GM19324 (cell line): ENCODE results near the gene OLIG2.

Experiments used
- ATAC-seq: cut with Tn5 transposase; IDR thresholded peaks from one replicate; pipeline ENCODE4 v1.9.1; 2021; ENCODE audit warnings: mild to moderate bottlenecking, moderate library complexity; ENCODE audit not compliant: unreplicated experiment, low FRiP score

The OLIG2 gene

DNA sequence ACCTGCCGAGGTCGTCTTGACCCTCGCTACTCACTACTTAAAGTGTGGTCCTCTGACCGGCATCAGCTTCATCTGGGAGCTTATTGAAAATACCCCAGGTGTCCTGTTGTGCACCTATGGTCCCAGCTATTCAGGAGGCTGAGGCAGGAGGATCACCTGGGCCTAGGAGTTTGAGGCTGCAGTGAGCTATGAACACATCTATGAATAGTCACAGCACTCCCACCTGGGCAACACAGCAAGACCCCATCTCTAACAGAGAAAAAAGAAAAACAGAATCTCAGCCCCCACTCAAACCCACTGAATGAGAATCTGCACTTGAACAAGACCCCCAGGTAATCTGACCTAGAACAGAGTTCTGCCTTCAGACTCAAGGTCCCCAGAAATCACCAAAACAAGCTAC is 35.5 kb downstream of the OLIG2 start:
- no peak for ATAC-seq

- ATAC-seq: no peak
Measured at GRCh38 chr21:33063375-33063883, 37.7 kb downstream of the OLIG2 start.

GRCh38 chr21:33063907-33064622 is 38.3 kb downstream of the OLIG2 start:
- ATAC-seq: no peak

- ATAC-seq: no peak
Measured at GRCh38 chr21:33064623-33065390, 39.1 kb downstream of the OLIG2 start.

DNA sequence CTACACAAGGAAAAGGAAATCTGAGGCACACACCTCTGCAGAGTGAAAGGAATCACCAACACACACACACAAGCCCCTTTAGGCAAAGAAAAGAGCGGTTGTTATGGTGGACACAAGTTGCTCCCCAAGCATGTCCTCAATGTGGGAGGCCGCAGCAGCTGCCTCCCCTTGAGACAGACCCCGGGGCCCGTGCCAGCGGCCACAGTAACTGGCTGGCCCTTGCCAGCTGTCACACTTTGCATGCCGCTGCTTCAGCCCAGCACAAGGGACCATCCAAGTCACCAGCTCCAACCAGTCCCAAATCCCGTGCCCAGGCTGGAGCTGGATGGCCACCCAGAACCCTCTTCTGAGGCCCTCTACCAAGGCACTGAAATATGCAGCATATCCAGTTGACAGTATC is 41.3 kb downstream of the OLIG2 start:
- ATAC-seq: no peak

- no peak for ATAC-seq
Measured at GRCh38 chr21:33067457-33067856, 41.7 kb downstream of the OLIG2 start.

DNA sequence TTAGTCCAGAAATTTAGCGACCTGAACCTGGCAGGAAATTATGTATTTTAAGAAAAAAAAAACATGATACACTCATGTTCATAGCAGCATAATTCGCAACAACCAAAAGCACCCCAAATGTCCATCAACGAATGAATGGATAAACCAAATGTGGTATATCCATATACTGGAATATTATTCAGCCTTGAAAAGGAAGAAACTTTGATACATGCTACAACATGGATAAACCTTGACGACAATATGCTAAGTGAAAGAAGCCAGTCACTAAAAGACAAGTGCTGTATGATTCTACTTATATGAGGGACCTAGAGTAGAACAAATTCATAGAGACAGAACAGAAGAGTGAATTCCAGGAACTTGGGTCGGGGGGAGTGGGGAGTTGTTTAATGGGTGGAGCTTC is 43.5 kb downstream of the OLIG2 start:
- ATAC-seq: no peak

- ATAC-seq: no peak
Measured at GRCh38 chr21:33069645-33069993, 43.9 kb downstream of the OLIG2 start.

GRCh38 chr21:33069994-33070743 is 44.4 kb downstream of the OLIG2 start, which contains the start of gene OLIG1:
OLIG1 (plus strand) TSS chr21:33070141; CDS start chr21:33070247, 106 bp downstream.
- no peak for ATAC-seq

DNA sequence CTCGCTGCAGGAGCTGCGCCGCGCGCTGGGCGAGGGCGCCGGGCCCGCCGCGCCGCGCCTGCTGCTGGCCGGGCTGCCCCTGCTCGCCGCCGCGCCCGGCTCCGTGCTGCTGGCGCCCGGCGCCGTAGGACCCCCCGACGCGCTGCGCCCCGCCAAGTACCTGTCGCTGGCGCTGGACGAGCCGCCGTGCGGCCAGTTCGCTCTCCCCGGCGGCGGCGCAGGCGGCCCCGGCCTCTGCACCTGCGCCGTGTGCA is 44.9 kb downstream of the OLIG2 start:
- ATAC-seq: no peak

DNA sequence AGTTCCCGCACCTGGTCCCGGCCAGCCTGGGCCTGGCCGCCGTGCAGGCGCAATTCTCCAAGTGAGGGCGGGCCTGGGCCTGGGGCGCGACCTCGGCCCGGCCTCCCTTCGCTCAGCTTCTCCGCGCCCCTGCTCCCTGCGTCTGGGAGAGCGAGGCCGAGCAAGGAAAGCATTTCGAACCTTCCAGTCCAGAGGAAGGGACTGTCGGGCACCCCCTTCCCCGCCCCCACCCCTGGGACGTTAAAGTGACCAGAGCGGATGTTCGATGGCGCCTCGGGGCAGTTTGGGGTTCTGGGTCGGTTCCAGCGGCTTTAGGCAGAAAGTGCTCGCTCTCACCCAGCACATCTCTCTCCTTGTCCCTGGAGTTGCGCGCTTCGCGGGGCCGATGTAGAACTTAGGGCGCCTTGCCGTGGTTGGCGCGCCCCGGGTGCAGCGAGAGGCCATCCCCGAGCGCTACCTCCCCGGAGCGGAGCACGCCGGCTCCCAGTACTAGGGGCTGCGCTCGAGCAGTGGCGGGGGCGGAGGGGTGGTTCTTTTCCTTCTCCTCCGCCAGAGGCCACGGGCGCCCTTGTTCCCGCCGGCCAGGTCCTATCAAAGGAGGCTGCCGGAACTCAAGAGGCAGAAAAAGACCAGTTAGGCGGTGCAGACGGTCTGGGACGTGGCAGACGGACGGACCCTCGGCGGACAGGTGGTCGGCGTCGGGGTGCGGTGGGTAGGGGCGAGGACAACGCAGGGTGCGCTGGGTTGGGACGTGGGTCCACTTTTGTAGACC is 45.4 kb downstream of the OLIG2 start:
- no peak for ATAC-seq

- no peak for ATAC-seq
Measured at GRCh38 chr21:33071770-33072306, 46.1 kb downstream of the OLIG2 start.

- ATAC-seq: no peak
Measured at GRCh38 chr21:33073636-33074035, 47.9 kb downstream of the OLIG2 start.

DNA sequence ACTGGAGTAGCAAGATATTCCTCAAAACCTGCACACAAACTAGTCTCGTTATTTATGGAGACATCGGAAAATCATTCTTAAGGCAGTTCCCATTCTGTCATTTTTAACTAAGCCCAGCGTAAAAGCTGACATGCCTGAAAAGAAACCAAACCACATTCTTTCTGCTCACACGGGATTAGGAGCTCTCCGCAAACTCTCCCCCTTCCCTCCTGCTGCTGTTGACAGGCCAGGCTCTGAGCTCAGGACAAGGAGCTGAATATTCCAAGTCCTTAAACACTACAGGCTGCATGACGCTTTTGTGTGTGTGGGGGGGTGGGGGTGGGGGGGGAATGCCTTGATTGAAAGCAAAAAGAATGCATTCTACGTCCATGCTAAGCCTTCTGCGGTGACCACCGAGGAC is 49.4 kb downstream of the OLIG2 start:
- ATAC-seq: no peak

GRCh38 chr21:33075596-33076195 is 50.0 kb downstream of the OLIG2 start:
- no peak for ATAC-seq

GRCh38 chr21:33076600-33077329 is 51.0 kb downstream of the OLIG2 start:
- ATAC-seq: no peak
